Measurements from ENCODE around the gene ABHD5. TPM values are rescaled to one million over a fixed set of nuclear protein-coding genes. Genes with fewer than 3 reads are reported as not detected.

ABHD5 gene
- total and polyA plus RNA-seq, 8 donors = 3.2 to 38.0 (median 24.5) TPM

DNA sequence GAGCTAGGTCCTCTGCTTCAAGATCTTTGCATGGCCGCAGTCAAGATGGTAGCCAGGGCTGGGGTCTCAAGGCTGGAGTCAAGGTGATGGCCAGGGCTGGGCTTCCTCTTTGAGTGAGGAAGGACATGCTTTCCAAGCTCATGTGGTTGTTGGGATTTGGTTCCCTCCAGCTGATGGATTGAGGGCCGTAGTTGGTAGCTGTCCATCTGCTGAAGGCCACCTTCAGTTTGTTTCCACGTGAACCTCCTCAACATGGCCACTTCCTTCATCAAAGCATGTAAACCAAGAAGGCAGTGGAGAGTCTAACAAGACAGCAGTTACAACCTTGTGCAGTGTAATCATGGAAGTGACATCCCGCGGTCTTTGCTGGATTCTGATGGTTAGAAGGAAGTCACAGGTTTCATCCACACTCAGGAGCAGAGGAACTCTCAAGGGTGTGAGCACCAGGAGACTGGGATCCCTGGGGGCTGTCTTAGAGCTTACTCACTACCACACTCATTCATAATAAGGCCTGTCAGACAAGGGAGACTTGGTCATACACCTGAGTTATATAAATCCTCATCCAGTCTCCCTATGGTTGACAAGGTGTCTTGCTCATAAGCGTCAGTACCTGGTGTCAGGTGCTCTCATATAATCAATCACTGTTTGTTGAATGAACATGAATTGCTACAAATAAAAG is 42.1 kb downstream of the ABHD5 start:
- no peak for TF ChIP-seq CTCF (IDR thresholded peaks at IDR 0.05)
- no peak for TF ChIP-seq POLR2A (IDR thresholded peaks at IDR 0.05)
- no peak for TF ChIP-seq EP300 (IDR thresholded peaks at IDR 0.05)
- TF ChIP-seq POLR2AphosphoS5 (IDR thresholded peaks at IDR 0.05) = no peak
- Histone ChIP-seq H3K27ac (no peak overlapping the region), H3K36me3 (peaks cover 0 to 23% (median 7%) of the 10 kb centered on the region in 4 donors), H3K9me3 (no peaks in the 10 kb centered on the region), H3K4me3 (no peak overlapping the region), H3K27me3 (no peaks in the 10 kb centered on the region), H3K4me1 (peaks cover 0 to 28% (median 0%) of the 10 kb centered on the region in 4 donors)
- intact Hi-C loops (cut with DNase I; ENCODE audit: low total_unique reads) = no loop called here
- no peak for DNase-seq
- 79 to 97% (median 81%) methylated on average over 6 of the region's 6 CpGs for WGBS, 5 donors

GRCh38 chr3:43733459-43734384 is 43.0 kb downstream of the ABHD5 start:
- intact Hi-C loops (cut with DNase I; ENCODE audit: low total_unique reads) = no loop called here
- peaks cover 0 to 23% (median 3%) of the 10 kb centered on the region in 4 donors for H3K36me3 ChIP-seq
- no peaks in the 10 kb centered on the region for H3K9me3 ChIP-seq
- no peak overlapping the region for H3K27ac ChIP-seq
- H3K4me1 ChIP-seq = peaks cover 0 to 28% (median 0%) of the 10 kb centered on the region in 4 donors
- no peaks in the 10 kb centered on the region for H3K27me3 ChIP-seq
- TF ChIP-seq POLR2AphosphoS5 (IDR thresholded peaks at IDR 0.05) (peak in 1 of 3 donors; percentile 26), CTCF (IDR thresholded peaks at IDR 0.05) (no peak)
- WGBS, 5 donors = 69 to 81% (median 75%) methylated on average over 5 to 6 of the region's 6 CpGs
- DNase-seq = no peak
- no peak overlapping the region for H3K4me3 ChIP-seq

DNA sequence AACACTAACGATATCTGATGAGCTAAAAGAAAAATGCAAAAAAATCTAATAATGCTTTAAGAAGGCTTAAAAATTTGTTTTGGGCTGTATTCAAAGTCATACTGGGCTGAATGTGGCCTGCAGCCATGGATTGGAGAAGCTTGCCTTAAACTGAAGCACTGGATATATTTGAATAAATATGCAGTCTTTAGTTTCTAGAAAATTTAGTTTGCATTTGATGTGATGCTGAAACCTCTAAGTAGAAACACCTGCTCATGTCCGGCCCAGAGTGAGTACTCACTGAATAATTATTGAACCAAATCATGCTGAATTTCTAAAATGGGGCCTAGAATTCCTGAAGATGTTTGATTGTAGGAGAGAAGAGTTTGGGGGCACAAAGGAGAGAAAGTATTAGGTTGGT is 43.9 kb downstream of the ABHD5 start:
- Histone ChIP-seq H3K36me3 (peaks cover 0 to 22% (median 2%) of the 10 kb centered on the region in 4 donors), H3K9me3 (no peaks in the 10 kb centered on the region), H3K4me1 (peaks cover 0 to 22% (median 0%) of the 10 kb centered on the region in 4 donors), H3K4me3 (no peak overlapping the region), H3K27ac (no peak overlapping the region), H3K27me3 (no peaks in the 10 kb centered on the region)
- DNase-seq = no peak
- intact Hi-C loops (cut with DNase I; ENCODE audit: low total_unique reads) = no loop called here
- 90 to 98% (median 94%) methylated on average over 2 of the region's 2 CpGs for WGBS, 5 donors
- no peak for TF ChIP-seq POLR2AphosphoS5 (IDR thresholded peaks at IDR 0.05)
- no peak for TF ChIP-seq CTCF (IDR thresholded peaks at IDR 0.05)
- TF ChIP-seq POLR2A (IDR thresholded peaks at IDR 0.05) = no peak
- TF ChIP-seq EP300 (IDR thresholded peaks at IDR 0.05) = no peak

DNA sequence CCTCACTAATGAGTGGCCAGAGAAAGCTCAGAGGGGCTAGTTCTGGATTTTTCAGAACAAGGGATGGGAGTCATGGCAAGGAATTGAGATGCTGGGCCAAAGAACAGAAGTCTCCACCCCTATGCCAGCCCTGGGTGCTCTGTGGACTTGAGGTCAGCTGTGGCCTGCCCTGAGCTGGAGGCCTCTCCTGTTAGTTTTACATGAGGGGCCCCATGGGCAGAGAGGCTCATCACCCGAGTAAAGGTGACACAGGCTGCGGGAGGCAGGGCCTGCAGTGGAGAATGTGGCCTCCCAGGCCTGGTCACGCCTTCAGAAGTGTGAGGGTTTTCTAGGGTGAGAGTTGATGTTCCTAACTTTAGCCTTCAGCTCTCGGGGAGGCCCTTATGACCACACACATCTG is 44.9 kb downstream of the ABHD5 start:
- Histone ChIP-seq H3K9me3 (no peaks in the 10 kb centered on the region), H3K36me3 (peaks cover 0 to 17% (median 2%) of the 10 kb centered on the region in 4 donors), H3K4me1 (peaks cover 0 to 12% (median 0%) of the 10 kb centered on the region in 4 donors), H3K27ac (no peak overlapping the region), H3K4me3 (no peak overlapping the region), H3K27me3 (no peaks in the 10 kb centered on the region)
- DNase-seq = no peak
- TF ChIP-seq POLR2A (IDR thresholded peaks at IDR 0.05) = no peak
- no peak for TF ChIP-seq CTCF (IDR thresholded peaks at IDR 0.05)
- no peak for TF ChIP-seq EP300 (IDR thresholded peaks at IDR 0.05)
- TF ChIP-seq POLR2AphosphoS5 (IDR thresholded peaks at IDR 0.05) = no peak
- 87 to 95% (median 90%) methylated on average over 4 of the region's 4 CpGs for WGBS, 5 donors
- intact Hi-C loops (cut with DNase I; ENCODE audit: low total_unique reads) = no loop called here

All from stomach (tissue), 9 donors.